ENCODE data around the gene TFAP2D. TPM values are rescaled to one million over a fixed set of nuclear protein-coding genes. Genes with fewer than 3 reads are reported as not detected.

Gene TFAP2D
- polyA plus RNA-seq, 1 donor from 2014 or later = not detected

DNA sequence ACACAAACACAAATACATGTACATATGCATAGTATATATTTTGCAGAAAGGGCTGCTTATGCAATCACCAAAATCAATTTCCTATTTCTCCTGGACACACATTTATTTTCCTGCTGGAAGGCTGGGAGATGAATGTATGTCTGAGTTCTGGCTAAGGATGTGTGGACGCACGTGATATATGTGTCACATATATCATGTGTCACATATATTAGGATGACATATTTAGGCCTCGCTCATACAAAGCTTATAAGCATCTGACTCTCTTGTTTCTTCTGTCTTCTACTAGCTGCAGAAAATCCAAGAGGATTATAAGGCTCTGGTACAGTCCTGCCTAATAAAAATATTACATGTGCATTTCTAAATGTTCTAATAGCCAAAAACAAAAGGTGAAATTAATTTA is 47.2 kb upstream of the TFAP2D start:
- H2AFZ ChIP-seq (ENCODE audit: low read depth, low read length) = no peak overlapping the region
- H3F3A ChIP-seq (ENCODE audit: insufficient read depth, low read length, poor library complexity, severe bottlenecking) = no peaks in the 10 kb centered on the region
- H3K9ac ChIP-seq (ENCODE audit: low read length) = no peak overlapping the region
- no peaks in the 10 kb centered on the region for H3K27me3 ChIP-seq (ENCODE audit: insufficient read depth, low read depth, low read length)
- no peaks in the 10 kb centered on the region for H4K20me1 ChIP-seq (ENCODE audit: insufficient read depth)
- no peaks in the 10 kb centered on the region for H3K79me2 ChIP-seq (replicated peaks; ENCODE audit: insufficient read depth, low read length)
- H3K9me3 ChIP-seq (ENCODE audit: low read length) = no peaks in the 10 kb centered on the region
- no peak overlapping the region for H3K27ac ChIP-seq (ENCODE audit: low read length)
- TF ChIP-seq RAD21 (conservative IDR thresholded peaks at IDR 0.05) (no peak), EZH2 (IDR thresholded peaks at IDR 0.05; ENCODE audit: borderline replicate concordance, insufficient read depth, low read length, poor library complexity, severe bottlenecking) (no peak), POLR2AphosphoS5 (IDR thresholded peaks at IDR 0.05) (no peak), SMC3 (conservative IDR thresholded peaks at IDR 0.05; ENCODE audit: poor library complexity) (no peak), MXI1 (conservative IDR thresholded peaks at IDR 0.05; ENCODE audit: poor library complexity, severe bottlenecking) (no peak), EP300 (conservative IDR thresholded peaks at IDR 0.05; ENCODE audit: poor library complexity, severe bottlenecking) (no peak), TAF1 (IDR thresholded peaks at IDR 0.05; ENCODE audit: low read depth) (no peak)
- TF ChIP-seq, protein P1, sequence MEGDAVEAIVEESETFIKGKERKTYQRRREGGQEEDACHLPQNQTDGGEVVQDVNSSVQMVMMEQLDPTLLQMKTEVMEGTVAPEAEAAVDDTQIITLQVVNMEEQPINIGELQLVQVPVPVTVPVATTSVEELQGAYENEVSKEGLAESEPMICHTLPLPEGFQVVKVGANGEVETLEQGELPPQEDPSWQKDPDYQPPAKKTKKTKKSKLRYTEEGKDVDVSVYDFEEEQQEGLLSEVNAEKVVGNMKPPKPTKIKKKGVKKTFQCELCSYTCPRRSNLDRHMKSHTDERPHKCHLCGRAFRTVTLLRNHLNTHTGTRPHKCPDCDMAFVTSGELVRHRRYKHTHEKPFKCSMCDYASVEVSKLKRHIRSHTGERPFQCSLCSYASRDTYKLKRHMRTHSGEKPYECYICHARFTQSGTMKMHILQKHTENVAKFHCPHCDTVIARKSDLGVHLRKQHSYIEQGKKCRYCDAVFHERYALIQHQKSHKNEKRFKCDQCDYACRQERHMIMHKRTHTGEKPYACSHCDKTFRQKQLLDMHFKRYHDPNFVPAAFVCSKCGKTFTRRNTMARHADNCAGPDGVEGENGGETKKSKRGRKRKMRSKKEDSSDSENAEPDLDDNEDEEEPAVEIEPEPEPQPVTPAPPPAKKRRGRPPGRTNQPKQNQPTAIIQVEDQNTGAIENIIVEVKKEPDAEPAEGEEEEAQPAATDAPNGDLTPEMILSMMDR (IDR thresholded peaks at IDR 0.05; ENCODE audit: poor library complexity, severe bottlenecking) = no peak
- TF ChIP-seq, protein P2, sequence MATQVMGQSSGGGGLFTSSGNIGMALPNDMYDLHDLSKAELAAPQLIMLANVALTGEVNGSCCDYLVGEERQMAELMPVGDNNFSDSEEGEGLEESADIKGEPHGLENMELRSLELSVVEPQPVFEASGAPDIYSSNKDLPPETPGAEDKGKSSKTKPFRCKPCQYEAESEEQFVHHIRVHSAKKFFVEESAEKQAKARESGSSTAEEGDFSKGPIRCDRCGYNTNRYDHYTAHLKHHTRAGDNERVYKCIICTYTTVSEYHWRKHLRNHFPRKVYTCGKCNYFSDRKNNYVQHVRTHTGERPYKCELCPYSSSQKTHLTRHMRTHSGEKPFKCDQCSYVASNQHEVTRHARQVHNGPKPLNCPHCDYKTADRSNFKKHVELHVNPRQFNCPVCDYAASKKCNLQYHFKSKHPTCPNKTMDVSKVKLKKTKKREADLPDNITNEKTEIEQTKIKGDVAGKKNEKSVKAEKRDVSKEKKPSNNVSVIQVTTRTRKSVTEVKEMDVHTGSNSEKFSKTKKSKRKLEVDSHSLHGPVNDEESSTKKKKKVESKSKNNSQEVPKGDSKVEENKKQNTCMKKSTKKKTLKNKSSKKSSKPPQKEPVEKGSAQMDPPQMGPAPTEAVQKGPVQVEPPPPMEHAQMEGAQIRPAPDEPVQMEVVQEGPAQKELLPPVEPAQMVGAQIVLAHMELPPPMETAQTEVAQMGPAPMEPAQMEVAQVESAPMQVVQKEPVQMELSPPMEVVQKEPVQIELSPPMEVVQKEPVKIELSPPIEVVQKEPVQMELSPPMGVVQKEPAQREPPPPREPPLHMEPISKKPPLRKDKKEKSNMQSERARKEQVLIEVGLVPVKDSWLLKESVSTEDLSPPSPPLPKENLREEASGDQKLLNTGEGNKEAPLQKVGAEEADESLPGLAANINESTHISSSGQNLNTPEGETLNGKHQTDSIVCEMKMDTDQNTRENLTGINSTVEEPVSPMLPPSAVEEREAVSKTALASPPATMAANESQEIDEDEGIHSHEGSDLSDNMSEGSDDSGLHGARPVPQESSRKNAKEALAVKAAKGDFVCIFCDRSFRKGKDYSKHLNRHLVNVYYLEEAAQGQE (IDR thresholded peaks at IDR 0.05; ENCODE audit: borderline replicate concordance) = no peak
- H3K4me3 ChIP-seq (ENCODE audit: low read length) = no peak overlapping the region
- no peaks in the 10 kb centered on the region for H3K9me2 ChIP-seq (ENCODE audit: insufficient read depth, low read length)
- H3K4me2 ChIP-seq (ENCODE audit: low read length) = no peak overlapping the region
- no peaks in the 10 kb centered on the region for H3K36me3 ChIP-seq (ENCODE audit: insufficient read depth, low read length)

DNA sequence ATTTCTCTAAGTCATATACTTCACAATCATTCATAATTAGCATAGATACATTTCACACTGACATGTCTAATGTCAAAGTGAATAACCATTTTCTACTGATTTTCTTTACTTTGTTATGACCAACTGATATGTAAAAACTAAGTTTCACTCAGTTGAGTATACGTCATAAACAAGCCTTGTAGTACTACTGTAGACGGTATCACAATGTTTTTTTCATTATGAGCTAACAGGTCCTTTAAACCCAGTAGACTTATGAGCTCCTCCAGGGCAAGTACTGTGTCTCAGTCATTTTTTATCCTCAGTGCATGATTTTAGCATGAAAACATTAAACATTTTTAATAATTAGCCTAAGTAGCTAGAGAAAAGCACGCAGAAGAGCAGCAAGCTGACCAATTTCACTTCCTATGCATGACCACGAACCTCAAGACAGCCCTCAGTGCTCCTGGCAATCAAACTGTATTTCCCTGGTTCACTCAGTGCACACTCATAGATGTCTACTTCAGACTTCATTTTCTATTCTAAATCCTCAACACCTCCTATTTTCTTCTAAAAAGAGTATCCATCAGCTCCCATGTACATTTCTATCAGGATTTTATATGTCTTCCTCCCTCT is 32.0 kb upstream of the TFAP2D start:
- no peak overlapping the region for H3K9ac ChIP-seq (ENCODE audit: low read length)
- no peaks in the 10 kb centered on the region for H3K36me3 ChIP-seq (ENCODE audit: insufficient read depth, low read length)
- H2AFZ ChIP-seq (ENCODE audit: low read depth, low read length) = no peak overlapping the region
- H3F3A ChIP-seq (ENCODE audit: insufficient read depth, low read length, poor library complexity, severe bottlenecking) = no peaks in the 10 kb centered on the region
- H3K4me2 ChIP-seq (ENCODE audit: low read length) = no peak overlapping the region
- H3K27me3 ChIP-seq (ENCODE audit: insufficient read depth, low read depth, low read length) = no peaks in the 10 kb centered on the region
- no peak overlapping the region for H3K27ac ChIP-seq (ENCODE audit: low read length)
- no peaks in the 10 kb centered on the region for H3K79me2 ChIP-seq (replicated peaks; ENCODE audit: insufficient read depth, low read length)
- H3K4me3 ChIP-seq (ENCODE audit: low read length) = no peak overlapping the region
- H3K9me3 ChIP-seq (ENCODE audit: low read length) = no peaks in the 10 kb centered on the region
- no peaks in the 10 kb centered on the region for H3K9me2 ChIP-seq (ENCODE audit: insufficient read depth, low read length)
- TF ChIP-seq, protein P2 (IDR thresholded peaks at IDR 0.05; ENCODE audit: borderline replicate concordance) = no peak
- TF ChIP-seq MXI1 (conservative IDR thresholded peaks at IDR 0.05; ENCODE audit: poor library complexity, severe bottlenecking) (no peak), EP300 (conservative IDR thresholded peaks at IDR 0.05; ENCODE audit: poor library complexity, severe bottlenecking) (no peak), POLR2AphosphoS5 (IDR thresholded peaks at IDR 0.05) (no peak), RAD21 (conservative IDR thresholded peaks at IDR 0.05) (no peak)
- TF ChIP-seq, protein P1 (IDR thresholded peaks at IDR 0.05; ENCODE audit: poor library complexity, severe bottlenecking) = no peak
- H4K20me1 ChIP-seq (ENCODE audit: insufficient read depth) = no peaks in the 10 kb centered on the region

Data from neural cell (in vitro differentiated cells).